Endothelial cell of umbilical vein (primary cell): ENCODE measurements around the gene EFR3B.

Experiments used
- CTCF ChIP-seq, 2 donors: IDR thresholded peaks; 1 replicate in 1 of 2; 2 replicates in 1 of 2; pipeline ENCODE4 v1.5.1; 2011; ENCODE audit warnings: low read length in 2 of 2, mild to moderate bottlenecking in 2 of 2, moderate library complexity in 2 of 2, control low read depth in 1 of 2, inconsistent platforms in 1 of 2, low read depth in 1 of 2; ENCODE audit not compliant: insufficient read depth in 1 of 2; ENCODE audit errors: extremely low read depth in 1 of 2
- EZH2 ChIP-seq: IDR thresholded peaks from 2 replicates; pipeline ENCODE4 v1.6.1; 2012; ENCODE audit warnings: borderline replicate concordance, low read depth, mild to moderate bottlenecking, moderate library complexity, low read length, inconsistent platforms; ENCODE audit not compliant: severe bottlenecking
- JUN ChIP-seq: IDR thresholded peaks from 2 replicates; pipeline ENCODE4 v1.6.1; 2011; ENCODE audit warnings: borderline replicate concordance, low read depth; ENCODE audit not compliant: insufficient read length, insufficient read depth

GRCh38 chr2:25131567-25132298 lies 89.9 kb downstream of the EFR3B start:
- TF ChIP-seq JUN (no peak), EZH2 (no peak), CTCF (IDR thresholded peaks at IDR 0.05; ENCODE audit: extremely low read depth in 1 of 2, insufficient read depth in 1 of 2, low read depth in 1 of 2, low read length in 2 of 2) (no peak)
